ENCODE measurements around the gene BAZ2B.
"Not testable (repeated sequence)": the region's sequence is repeated elsewhere in the genome, so short reads cannot be mapped to it uniquely, and the experiment has no call there.

Gene BAZ2B

DNA sequence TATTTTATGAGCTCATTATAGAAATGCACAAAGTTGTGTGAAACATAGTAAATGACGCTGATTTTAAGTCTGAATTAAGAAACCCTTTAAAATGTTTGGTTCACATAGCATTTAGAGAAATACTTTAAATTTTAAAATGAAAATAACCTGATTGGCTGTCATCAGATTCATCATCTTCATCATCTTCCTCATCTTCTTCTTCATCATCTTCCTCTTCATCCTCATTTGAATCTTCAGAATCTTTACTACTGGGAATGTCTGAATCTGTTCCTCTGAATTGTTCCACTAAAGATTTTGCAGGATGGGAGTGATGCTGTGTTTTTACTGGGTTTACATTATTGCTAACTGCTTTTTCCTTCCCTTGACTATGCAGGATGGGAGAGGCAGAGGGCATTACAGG is 183.7 kb downstream of the BAZ2B start:
- H2AFZ ChIP-seq (ENCODE audit: low read length, unreplicated experiment), result no peak overlapping the region
- no peaks in the 10 kb centered on the region for H3K79me2 ChIP-seq (ENCODE audit: control insufficient read depth, insufficient read depth, low read length, unreplicated experiment)
- H3K36me3 ChIP-seq (ENCODE audit: insufficient read depth, low read length), result no peaks in the 10 kb centered on the region; the same call in 1 of the 2 replicates
- H3K27me3 ChIP-seq (ENCODE audit: insufficient read depth, low read length), result no peaks in the 10 kb centered on the region
- no peak overlapping the region for H3K4me3 ChIP-seq (ENCODE audit: low read depth, low read length)
- H3K4me1 ChIP-seq (ENCODE audit: control insufficient read depth, insufficient read depth, low read length, unreplicated experiment), result no peaks in the 10 kb centered on the region
- H3K27ac ChIP-seq (ENCODE audit: low read depth, low read length), result no peak overlapping the region

DNA sequence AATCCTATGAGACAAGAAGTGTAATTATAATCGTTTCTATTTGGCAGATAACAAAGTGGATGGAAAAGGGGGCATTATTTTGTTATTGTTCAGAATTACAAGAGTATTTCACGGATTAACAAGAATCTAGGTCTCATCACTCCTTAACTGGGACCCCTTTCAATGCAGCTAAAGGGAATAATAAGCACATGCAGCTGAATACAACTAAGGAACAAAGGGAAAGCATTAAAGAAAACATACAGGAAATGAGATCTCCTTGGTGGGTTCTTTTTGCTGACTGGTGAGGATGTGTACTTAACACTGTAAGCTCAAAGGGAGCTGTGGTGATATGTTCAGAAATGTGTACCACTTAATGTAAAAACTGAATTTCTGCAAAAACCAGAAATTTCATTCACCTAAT is 189.3 kb downstream of the BAZ2B start:
- H3K27me3 ChIP-seq (ENCODE audit: insufficient read depth, low read length), result no peaks in the 10 kb centered on the region
- H3K27ac ChIP-seq (ENCODE audit: low read depth, low read length), result no peak overlapping the region
- no peaks in the 10 kb centered on the region for H3K79me2 ChIP-seq (ENCODE audit: control insufficient read depth, insufficient read depth, low read length, unreplicated experiment)
- no peaks in the 10 kb centered on the region for H3K4me1 ChIP-seq (ENCODE audit: control insufficient read depth, insufficient read depth, low read length, unreplicated experiment)
- H2AFZ ChIP-seq (ENCODE audit: low read length, unreplicated experiment), result no peak overlapping the region
- no peaks in the 10 kb centered on the region; the same call in 1 of the 2 replicates for H3K36me3 ChIP-seq (ENCODE audit: insufficient read depth, low read length)
- H3K4me3 ChIP-seq (ENCODE audit: low read depth, low read length), result no peak overlapping the region

DNA sequence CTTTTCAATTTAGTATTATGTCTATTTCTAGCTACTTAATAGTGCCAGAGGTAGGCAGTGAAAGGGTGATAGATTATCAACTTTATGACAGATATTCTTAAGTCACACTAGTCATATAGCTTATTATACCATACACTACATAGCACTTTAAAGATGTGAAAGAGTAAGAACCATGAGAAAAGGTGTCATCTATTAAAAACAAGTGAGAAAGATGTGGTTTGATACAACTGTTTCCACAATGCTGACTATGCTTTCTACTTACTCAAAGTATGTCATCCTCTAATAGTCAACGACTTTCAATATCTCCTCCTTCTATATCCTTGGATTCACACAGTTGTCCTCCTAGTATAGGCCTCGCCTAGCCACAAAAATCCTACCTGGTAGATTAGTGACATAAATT is 196.9 kb downstream of the BAZ2B start:
- Histone ChIP-seq H2AFZ (ENCODE audit: low read length, unreplicated experiment) (no peak overlapping the region), H3K4me1 (ENCODE audit: control insufficient read depth, insufficient read depth, low read length, unreplicated experiment) (no peaks in the 10 kb centered on the region), H3K27ac (ENCODE audit: low read depth, low read length) (no peak overlapping the region), H3K79me2 (ENCODE audit: control insufficient read depth, insufficient read depth, low read length, unreplicated experiment) (no peaks in the 10 kb centered on the region), H3K4me3 (ENCODE audit: low read depth, low read length) (no peak overlapping the region), H3K27me3 (ENCODE audit: insufficient read depth, low read length) (no peaks in the 10 kb centered on the region), H3K36me3 (ENCODE audit: insufficient read depth, low read length) (no peaks in the 10 kb centered on the region)

DNA sequence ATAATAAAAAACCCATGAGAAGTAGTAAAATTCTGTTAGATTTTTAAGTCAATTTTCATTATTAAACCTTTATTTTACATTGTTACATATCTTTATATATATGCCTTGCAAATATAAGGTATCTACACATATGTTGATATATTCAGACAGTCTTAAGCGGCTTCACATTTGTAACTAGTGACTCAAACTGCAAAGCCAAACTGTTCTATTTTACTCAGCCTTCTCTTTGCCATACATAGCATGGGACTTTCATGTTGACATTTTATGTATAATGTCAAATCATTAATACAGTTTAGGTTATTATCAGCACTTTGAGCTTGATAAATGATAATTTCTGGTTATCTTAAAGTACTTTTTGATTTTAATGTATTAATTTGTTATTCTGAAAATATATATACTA is 204.9 kb downstream of the BAZ2B start:
- no peak overlapping the region for H3K4me3 ChIP-seq (ENCODE audit: low read depth, low read length)
- H3K4me1 ChIP-seq (ENCODE audit: control insufficient read depth, insufficient read depth, low read length, unreplicated experiment), result no peaks in the 10 kb centered on the region
- no peak overlapping the region for H3K27ac ChIP-seq (ENCODE audit: low read depth, low read length)
- H3K27me3 ChIP-seq (ENCODE audit: insufficient read depth, low read length), result no peaks in the 10 kb centered on the region
- no peak overlapping the region for H2AFZ ChIP-seq (ENCODE audit: low read length, unreplicated experiment)
- H3K79me2 ChIP-seq (ENCODE audit: control insufficient read depth, insufficient read depth, low read length, unreplicated experiment), result no peaks in the 10 kb centered on the region
- H3K36me3 ChIP-seq (ENCODE audit: insufficient read depth, low read length), result no peaks in the 10 kb centered on the region

DNA sequence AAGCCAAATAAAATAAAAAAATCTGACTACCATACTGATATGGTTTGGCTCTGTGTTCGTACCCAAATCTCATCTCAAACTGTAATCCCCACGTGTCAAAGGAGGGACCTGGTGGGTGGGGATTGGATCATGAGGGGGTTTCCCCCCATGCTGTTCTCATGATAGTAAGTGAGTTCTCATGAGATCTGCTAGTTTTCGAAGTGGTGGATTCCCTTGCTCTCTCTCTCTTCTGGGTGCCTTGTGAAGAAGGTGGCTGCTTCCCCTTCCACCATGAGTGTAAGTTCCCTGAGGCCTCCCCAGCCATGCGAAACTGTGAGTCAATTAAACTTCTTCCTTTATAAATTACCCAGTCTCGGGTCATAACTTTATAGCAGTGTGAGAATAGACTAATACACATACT is 206.1 kb downstream of the BAZ2B start:
- H3K4me1 ChIP-seq (ENCODE audit: control insufficient read depth, insufficient read depth, low read length, unreplicated experiment), result no peaks in the 10 kb centered on the region
- no peaks in the 10 kb centered on the region for H3K36me3 ChIP-seq (ENCODE audit: insufficient read depth, low read length)
- H3K4me3 ChIP-seq (ENCODE audit: low read depth, low read length), result no peak overlapping the region
- no peaks in the 10 kb centered on the region for H3K27me3 ChIP-seq (ENCODE audit: insufficient read depth, low read length)
- no peak overlapping the region for H3K27ac ChIP-seq (ENCODE audit: low read depth, low read length)
- H3K79me2 ChIP-seq (ENCODE audit: control insufficient read depth, insufficient read depth, low read length, unreplicated experiment), result no peaks in the 10 kb centered on the region
- H2AFZ ChIP-seq (ENCODE audit: low read length, unreplicated experiment), result no peak overlapping the region

DNA sequence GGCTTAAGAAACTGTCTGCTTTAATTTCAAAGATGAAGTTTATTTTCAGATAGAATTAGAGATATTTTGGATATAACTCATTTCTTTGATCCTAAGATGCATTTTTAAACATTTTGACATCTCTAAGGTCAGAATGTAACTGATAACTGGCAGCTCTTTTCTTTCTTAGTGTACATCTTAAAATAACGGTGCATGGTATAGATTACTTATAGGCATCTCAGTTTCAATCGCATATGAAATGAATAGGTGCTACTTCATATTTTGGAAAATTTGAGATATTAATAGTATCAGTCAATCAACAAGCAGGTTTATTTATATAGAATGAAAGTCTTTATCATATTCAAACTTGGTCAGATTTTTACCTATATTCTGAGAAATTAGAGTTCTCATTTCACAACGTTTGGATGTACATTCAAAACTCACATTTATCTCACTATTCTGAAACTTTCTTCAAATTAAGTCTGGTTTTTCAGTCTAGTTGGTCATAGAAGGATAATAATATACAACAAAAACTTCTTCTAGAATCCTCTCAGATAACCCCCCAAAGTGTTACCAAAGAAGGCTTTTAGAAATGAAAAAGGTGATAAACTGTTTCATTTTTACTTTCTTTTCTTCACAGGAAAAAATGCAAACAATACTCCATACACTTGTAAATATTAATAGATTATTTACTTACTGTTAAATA is 207.1 kb downstream of the BAZ2B start:
- Histone ChIP-seq H3K4me3 (ENCODE audit: low read depth, low read length) (no peak overlapping the region), H3K27me3 (ENCODE audit: insufficient read depth, low read length) (no peaks in the 10 kb centered on the region), H2AFZ (ENCODE audit: low read length, unreplicated experiment) (no peak overlapping the region), H3K79me2 (ENCODE audit: control insufficient read depth, insufficient read depth, low read length, unreplicated experiment) (no peaks in the 10 kb centered on the region), H3K36me3 (ENCODE audit: insufficient read depth, low read length) (no peaks in the 10 kb centered on the region), H3K4me1 (ENCODE audit: control insufficient read depth, insufficient read depth, low read length, unreplicated experiment) (no peaks in the 10 kb centered on the region), H3K27ac (ENCODE audit: low read depth, low read length) (no peak overlapping the region)

DNA sequence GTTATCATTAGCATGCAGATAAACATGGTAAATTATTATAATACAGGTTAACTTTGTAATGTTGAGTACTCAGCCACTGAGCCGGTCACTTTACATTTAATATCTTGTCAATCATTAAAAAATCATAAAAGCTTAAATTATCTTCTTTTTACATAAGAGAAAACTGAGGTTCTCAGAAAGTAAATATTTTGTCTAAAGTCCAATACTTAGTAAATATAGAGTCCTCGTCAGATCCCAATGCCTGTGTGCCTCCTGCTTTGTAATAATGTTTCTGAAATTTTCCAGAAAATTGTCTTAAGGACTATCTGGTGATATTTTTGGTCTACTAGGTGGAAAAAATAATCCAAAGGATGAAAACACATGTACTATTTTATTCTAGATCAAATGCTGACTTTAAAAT is 213.6 kb downstream of the BAZ2B start:
- no peaks in the 10 kb centered on the region; the same call in 1 of the 2 replicates for H3K36me3 ChIP-seq (ENCODE audit: insufficient read depth, low read length)
- H3K4me3 ChIP-seq (ENCODE audit: low read depth, low read length), result no peak overlapping the region
- H3K27me3 ChIP-seq (ENCODE audit: insufficient read depth, low read length), result no peaks in the 10 kb centered on the region
- H3K79me2 ChIP-seq (ENCODE audit: control insufficient read depth, insufficient read depth, low read length, unreplicated experiment), result no peaks in the 10 kb centered on the region
- no peaks in the 10 kb centered on the region for H3K4me1 ChIP-seq (ENCODE audit: control insufficient read depth, insufficient read depth, low read length, unreplicated experiment)
- no peak overlapping the region for H2AFZ ChIP-seq (ENCODE audit: low read length, unreplicated experiment)
- H3K27ac ChIP-seq (ENCODE audit: low read depth, low read length), result no peak overlapping the region

DNA sequence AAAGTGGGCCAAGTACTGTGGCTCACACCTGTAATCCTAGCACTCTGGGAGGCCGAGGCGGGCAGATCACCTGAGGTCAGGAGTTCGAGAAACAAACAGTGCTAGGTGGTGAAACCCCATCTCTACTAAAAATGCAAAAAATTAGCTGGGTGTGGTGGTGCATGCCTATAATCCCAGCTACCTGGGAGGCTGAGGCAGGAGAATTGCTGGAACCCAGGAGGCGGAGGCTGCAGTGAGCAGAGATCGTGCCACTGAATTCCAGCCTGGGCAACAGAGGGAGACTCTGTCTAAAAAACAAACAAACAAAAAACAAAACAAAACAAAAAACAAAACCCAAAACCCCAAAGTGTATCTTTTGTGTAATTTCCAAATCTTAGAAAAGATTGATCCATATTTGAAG is 214.2 kb downstream of the BAZ2B start:
- H2AFZ ChIP-seq (ENCODE audit: low read length, unreplicated experiment); H3K79me2 ChIP-seq (ENCODE audit: control insufficient read depth, insufficient read depth, low read length, unreplicated experiment); H3K4me1 ChIP-seq (ENCODE audit: control insufficient read depth, insufficient read depth, low read length, unreplicated experiment); H3K36me3 ChIP-seq (ENCODE audit: insufficient read depth, low read length); H3K4me3 ChIP-seq (ENCODE audit: low read depth, low read length); H3K27me3 ChIP-seq (ENCODE audit: insufficient read depth, low read length); H3K27ac ChIP-seq (ENCODE audit: low read depth, low read length): not testable (repeated sequence)

DNA sequence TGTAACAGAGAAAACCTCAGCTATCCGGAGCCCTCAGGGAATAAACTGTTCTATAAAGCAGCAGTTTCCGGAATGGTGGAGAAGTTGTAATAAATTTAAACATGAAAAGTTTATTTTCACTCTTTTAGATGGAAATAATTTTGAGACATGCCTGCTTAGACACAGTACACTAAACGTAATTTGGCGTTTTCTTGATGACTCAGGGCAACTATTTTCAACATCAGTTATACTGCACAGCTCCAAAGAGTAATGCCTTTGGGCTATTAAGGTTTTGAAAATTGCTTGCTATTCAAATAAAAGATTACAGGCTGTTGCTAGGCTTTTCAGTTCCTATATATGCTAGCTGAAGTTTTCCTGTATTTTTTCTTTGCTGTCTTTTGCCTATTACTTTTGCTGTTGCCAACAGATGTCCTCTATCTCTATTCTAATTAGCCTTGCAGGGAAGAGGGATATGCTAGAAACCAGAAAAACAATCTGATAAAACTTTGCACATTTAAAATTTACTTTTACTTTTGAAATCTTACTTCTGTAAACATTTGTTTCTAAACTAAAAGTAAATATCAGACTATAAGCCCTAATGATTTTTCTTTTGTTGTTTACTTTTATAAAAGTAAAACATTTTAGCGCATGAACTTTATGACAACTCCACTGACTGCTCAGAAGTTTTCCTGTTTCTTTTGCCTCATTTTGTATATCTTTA is 216.5 kb downstream of the BAZ2B start:
- no peak overlapping the region for H3K27ac ChIP-seq (ENCODE audit: low read depth, low read length)
- no peaks in the 10 kb centered on the region for H3K4me1 ChIP-seq (ENCODE audit: control insufficient read depth, insufficient read depth, low read length, unreplicated experiment)
- no peak overlapping the region for H2AFZ ChIP-seq (ENCODE audit: low read length, unreplicated experiment)
- H3K27me3 ChIP-seq (ENCODE audit: insufficient read depth, low read length), result no peaks in the 10 kb centered on the region
- no peaks in the 10 kb centered on the region for H3K79me2 ChIP-seq (ENCODE audit: control insufficient read depth, insufficient read depth, low read length, unreplicated experiment)
- no peaks in the 10 kb centered on the region; the same call in 1 of the 2 replicates for H3K36me3 ChIP-seq (ENCODE audit: insufficient read depth, low read length)
- H3K4me3 ChIP-seq (ENCODE audit: low read depth, low read length), result no peak overlapping the region

DNA sequence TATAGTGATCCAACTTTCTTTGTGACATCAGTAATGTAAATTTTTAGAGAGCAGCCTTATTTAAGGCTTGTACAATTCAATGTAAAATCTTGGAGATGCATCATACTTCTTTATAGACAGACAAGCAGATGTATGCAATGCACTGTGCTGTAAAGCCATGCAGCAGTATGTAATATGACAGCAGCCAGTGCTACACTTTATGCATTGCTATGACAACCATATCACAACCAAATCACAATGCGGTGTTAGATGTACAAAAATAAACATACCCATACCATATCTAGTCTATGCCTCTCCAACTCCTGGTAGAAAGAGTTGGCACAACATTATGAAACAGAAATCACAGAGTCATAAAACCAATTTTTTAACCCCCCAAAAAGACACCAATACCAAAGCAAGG is 219.5 kb downstream of the BAZ2B start:
- Histone ChIP-seq H3K36me3 (ENCODE audit: insufficient read depth, low read length) (no peaks in the 10 kb centered on the region), H3K27me3 (ENCODE audit: insufficient read depth, low read length) (no peaks in the 10 kb centered on the region), H3K79me2 (ENCODE audit: control insufficient read depth, insufficient read depth, low read length, unreplicated experiment) (no peaks in the 10 kb centered on the region), H3K4me3 (ENCODE audit: low read depth, low read length) (no peak overlapping the region), H2AFZ (ENCODE audit: low read length, unreplicated experiment) (no peak overlapping the region), H3K4me1 (ENCODE audit: control insufficient read depth, insufficient read depth, low read length, unreplicated experiment) (no peaks in the 10 kb centered on the region), H3K27ac (ENCODE audit: low read depth, low read length) (no peak overlapping the region)

DNA sequence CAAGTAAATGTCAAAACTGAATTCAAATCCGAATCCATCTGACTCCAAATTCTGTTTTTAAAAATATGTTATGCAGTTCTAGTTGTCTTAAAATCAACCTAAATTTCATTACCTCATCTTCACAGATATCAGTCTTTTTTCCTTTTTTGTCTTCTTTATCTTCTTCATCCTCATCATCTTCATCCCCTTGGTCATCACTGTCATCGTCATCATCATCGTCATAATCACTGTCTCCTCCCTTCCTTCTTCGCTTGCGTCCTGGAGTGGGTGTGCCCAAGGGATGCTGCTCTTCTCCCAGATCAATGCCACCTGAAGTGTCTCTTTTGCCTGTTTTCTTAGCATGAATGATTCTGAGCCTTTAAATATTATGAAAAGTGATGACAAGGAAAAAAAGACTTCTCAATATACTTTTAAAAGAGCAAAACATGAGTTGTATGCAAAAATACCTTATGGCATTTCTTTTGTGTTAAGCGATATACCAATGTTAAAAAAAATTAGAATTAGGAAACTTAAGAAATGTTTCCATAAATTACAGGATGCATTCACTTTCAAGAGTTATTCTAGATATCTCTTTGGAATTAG is 233.8 kb downstream of the BAZ2B start:
- Histone ChIP-seq H3K27me3 (ENCODE audit: insufficient read depth, low read length) (no peaks in the 10 kb centered on the region), H3K4me3 (ENCODE audit: low read depth, low read length) (no peak overlapping the region), H3K4me1 (ENCODE audit: control insufficient read depth, insufficient read depth, low read length, unreplicated experiment) (no peaks in the 10 kb centered on the region), H3K27ac (ENCODE audit: low read depth, low read length) (no peak overlapping the region), H2AFZ (ENCODE audit: low read length, unreplicated experiment) (no peak overlapping the region), H3K79me2 (ENCODE audit: control insufficient read depth, insufficient read depth, low read length, unreplicated experiment) (no peaks in the 10 kb centered on the region), H3K36me3 (ENCODE audit: insufficient read depth, low read length) (peaks cover 9% of the 10 kb centered on the region)

Data from ACC112 (cell line).